ENCODE measurements around the gene KRTAP9-1. TPM values are rescaled to one million over a fixed set of nuclear protein-coding genes. Genes with fewer than 3 reads are reported as not detected.

The KRTAP9-1 gene
- total and polyA plus RNA-seq, 2 donors (not counting 3 experiments of a cell fraction or from before 2014, with no cell fraction given): not detected

- Histone ChIP-seq H4K20me1 (replicated peaks; ENCODE audit: control insufficient read depth, extremely low read depth, insufficient read depth, low read length) (no peaks in the 10 kb centered on the region), H3K9me1 (replicated peaks; ENCODE audit: control insufficient read depth, extremely low read depth, insufficient read depth, low read length) (no peaks in the 10 kb centered on the region), H3K4me3 (replicated peaks in 1 of 3; ENCODE audit: insufficient read depth in 1 of 3, low read depth in 1 of 3, low read length in 3 of 3) (no peak overlapping the region), H3K9me3 (replicated peaks; ENCODE audit: control insufficient read depth, insufficient read depth, low read length) (no peaks in the 10 kb centered on the region), H3K27ac (ENCODE audit: insufficient read depth, low read depth, low read length) (no peak overlapping the region), H3K4me1 (ENCODE audit: control insufficient read depth, extremely low read depth, insufficient read depth, low read length) (no peaks in the 10 kb centered on the region), H3K9ac (replicated peaks; ENCODE audit: extremely low read depth, insufficient read depth, low read length) (no peak overlapping the region), H2AFZ (ENCODE audit: low read depth, low read length) (no peak overlapping the region), H3K27me3 (ENCODE audit: control insufficient read depth in 2 of 2, insufficient read depth in 2 of 2, low read length in 2 of 2) (no peaks in the 10 kb centered on the region), H3K36me3 (ENCODE audit: control insufficient read depth in 2 of 2, extremely low read depth in 1 of 2, insufficient read depth in 2 of 2, low read length in 2 of 2) (no peaks in the 10 kb centered on the region), H3K4me2 (ENCODE audit: insufficient read depth, low read length) (no peak overlapping the region), H3K79me2 (ENCODE audit: control insufficient read depth, insufficient read depth, low read length) (no peaks in the 10 kb centered on the region)
- ChIA-PET CTCF (interaction anchor here (1.0 kb wide), 1 partner anchor 322 kb away, joined by 3 read pairs; no protein-coding TSS in a partner anchor), POLR2A (no interaction called here)
- intact Hi-C loops (cut with micrococcal nuclease): no loop called here
- no peak for FAIRE-seq
- no peak for TF ChIP-seq JUN (IDR thresholded peaks at IDR 0.05; ENCODE audit: borderline replicate concordance, insufficient read depth, insufficient read length, low read depth)
- no peak for TF ChIP-seq MYC (IDR thresholded peaks at IDR 0.05; ENCODE audit: low read depth, low read length)
- no peak for TF ChIP-seq POLR2A (IDR thresholded peaks at IDR 0.05; ENCODE audit: low read depth, low read length)
- no peak for TF ChIP-seq FOS (IDR thresholded peaks at IDR 0.05; ENCODE audit: borderline replicate concordance, insufficient read depth, low read length)
- no peak for TF ChIP-seq EZH2 (IDR thresholded peaks at IDR 0.05; ENCODE audit: borderline replicate concordance, low read depth, low read length, severe bottlenecking)
- TF ChIP-seq GATA2 (IDR thresholded peaks at IDR 0.05; ENCODE audit: insufficient read depth, insufficient read length, low read depth, low read length): no peak
- TF ChIP-seq MAX (IDR thresholded peaks at IDR 0.05; ENCODE audit: insufficient read depth, insufficient read length): no peak
- no peak for TF ChIP-seq CTCF (IDR thresholded peaks at IDR 0.05; ENCODE audit: extremely low read depth in 1 of 2, insufficient read depth in 1 of 2, low read depth in 1 of 2, low read length in 2 of 2)
- no peak for TF ChIP-seq POLR2AphosphoS5 (IDR thresholded peaks at IDR 0.05; ENCODE audit: insufficient read depth, low read depth, low read length)
- DNase-seq (ENCODE audit: low read depth, low spot score): no peak
- dilution Hi-C loops (cut with MboI; ENCODE audit: extremely low pct_ligation_motif_present, low sequenced_read_pairs): no loop called here
- BruUV-seq (replicated peaks): no TSS peak
These were observed 10.7 kb upstream of the KRTAP9-1 start for GRCh38 chr17:41178843-41179616.

All from endothelial cell of umbilical vein (primary cell).